K562 (cell line): ENCODE results near the gene PRSS1. TPM values are rescaled to one million over a fixed set of nuclear protein-coding genes. Genes with fewer than 3 reads are reported as not detected.
A peak's percentile ranks its signal among the peaks of the same experiment; 100 is the strongest.

ENCODE experiments used
- ATAC-seq: fragments of 200-7000 bp; cut with Tn5 transposase; 3 replicates; pipeline ENCODE4 v1.9.1; 2020; ENCODE audit warnings: moderate library complexity
- BruUV-seq: library from RNA; stranded (reverse); fragments of 400-500 nt; replicated peaks from 2 replicates; lab custom pipeline; 2021; lab: Mats Ljungman, UMichigan
- CTCF ChIA-PET: fragments of 300-600 bp; formaldehyde crosslinking; extraction: SDS; loops from one replicate; lab custom pipeline; 2021; ENCODE audit warnings: low intra/inter-chr PET ratio; lab: Yijun Ruan, JAX
- POLR2A ChIA-PET: fragments of 300-600, 350-650 bp; sonication (Branson Sonifier 250); formaldehyde crosslinking; extraction: SDS; loops from one replicate; lab custom pipeline; 2021; ENCODE audit warnings: antibody characterized with exemption, inconsistent platforms; lab: Yijun Ruan, JAX
- DNase-seq, 4 experiments: peaks; one replicate each; pipeline versions ENCODE4 v3.0.0 to v3.0.0-alpha.2; 2011 to 2018; ENCODE audit warnings: low spot score in 3 of 4, mixed read lengths in 3 of 4; ENCODE audit errors: extremely low read depth in 1 of 4
- FAIRE-seq: peaks from 2 replicates; lab custom pipeline; 2011; peaks lifted over from hg19 to GRCh38; lab: Jason Lieb, UNC
- H2AFZ ChIP-seq: 2 replicates; pipeline ENCODE4 v1.6.0; 2011; ENCODE audit warnings: low read depth, low read length, control low read depth, inconsistent platforms
- H3K27ac ChIP-seq: fragments of 200-600 bp; 3 replicates; pipeline ENCODE4 v1.8.0; 2011; ENCODE audit warnings: low read depth, mild to moderate bottlenecking, control low read depth, inconsistent platforms, low read length, moderate library complexity, mixed read lengths; ENCODE audit errors: extremely low read depth
- H3K27me3 ChIP-seq, 2 experiments: fragments of 300-600 bp in 1 of 2; 2 replicates in 1 of 2; 3 replicates in 1 of 2; pipeline versions ENCODE4 v1.6.0 to v1.8.0; 2011; ENCODE audit warnings: inconsistent platforms in 2 of 2, low read length in 2 of 2, mild to moderate bottlenecking in 1 of 2, mixed read lengths in 1 of 2, moderate library complexity in 1 of 2; ENCODE audit not compliant: control insufficient read depth in 2 of 2, insufficient read depth in 2 of 2
- H3K36me3 ChIP-seq: fragments of 300-600 bp; 3 replicates; pipeline ENCODE4 v1.8.0; 2011; ENCODE audit warnings: mild to moderate bottlenecking, low read length, inconsistent platforms; ENCODE audit not compliant: control insufficient read depth, insufficient read depth
- H3K4me1 ChIP-seq, 2 experiments: fragments of 200-600 bp in 1 of 2; replicated peaks in 1 of 2; 2 replicates in 1 of 2; 3 replicates in 1 of 2; pipeline versions ENCODE4 v1.5.1 to v1.8.0; 2011; ENCODE audit warnings: inconsistent platforms in 2 of 2, low read length in 2 of 2, mild to moderate bottlenecking in 1 of 2, mixed read lengths in 1 of 2, moderate library complexity in 1 of 2; ENCODE audit not compliant: control insufficient read depth in 2 of 2, insufficient read depth in 2 of 2
- H3K4me2 ChIP-seq: 2 replicates; pipeline ENCODE4 v1.6.1; 2011; ENCODE audit warnings: low read length, control low read depth, inconsistent platforms, mixed read lengths; ENCODE audit not compliant: insufficient read depth
- H3K4me3 ChIP-seq: fragments of 200-600 bp; sonication (generic), shearing (Covaris generic); 2 replicates; pipeline ENCODE4 v1.5.1; 2016; ENCODE audit warnings: control low read depth, inconsistent platforms
- H3K79me2 ChIP-seq: fragments of 200-600 bp; 3 replicates; pipeline ENCODE4 v1.8.0; 2011; ENCODE audit warnings: low read length, inconsistent platforms; ENCODE audit not compliant: control insufficient read depth, insufficient read depth
- H3K9ac ChIP-seq, 2 experiments: 2 replicates each; pipeline versions ENCODE4 v1.6.0 to v1.6.1; 2011; ENCODE audit warnings: low read depth in 2 of 2, low read length in 2 of 2, control low read depth in 1 of 2, inconsistent platforms in 1 of 2, mild to moderate bottlenecking in 1 of 2, mixed read lengths in 1 of 2; ENCODE audit not compliant: insufficient read depth in 1 of 2
- H3K9me1 ChIP-seq: one replicate; pipeline ENCODE4 v1.6.0; 2011; ENCODE audit warnings: inconsistent platforms, mild to moderate bottlenecking, low read length, moderate library complexity; ENCODE audit not compliant: control insufficient read depth, insufficient read depth
- H3K9me3 ChIP-seq: replicated peaks from 2 replicates; pipeline ENCODE4 v1.5.1; 2011; ENCODE audit warnings: low read depth, low read length, inconsistent platforms; ENCODE audit not compliant: control insufficient read depth, insufficient read depth
- H4K20me1 ChIP-seq: replicated peaks from 2 replicates; pipeline ENCODE4 v1.6.1; 2011; ENCODE audit warnings: low read length, inconsistent platforms, mixed read lengths; ENCODE audit not compliant: control insufficient read depth, insufficient read depth
- FOXM1 ChIP-seq, 2 experiments: fragments of 450-650 bp in 1 of 2; sonication (generic) in 1 of 2; formaldehyde crosslinking in 1 of 2; IDR thresholded peaks; 2 replicates each; pipeline versions ENCODE4 v1.6.1 to v1.9.0; 2017 to 2022; ENCODE audit warnings: low read depth in 2 of 2, mild to moderate bottlenecking in 2 of 2, missing genetic modification reagents in 1 of 2, moderate library complexity in 1 of 2
- HNRNPK ChIP-seq: fragments of 200-400 bp; formaldehyde crosslinking; IDR thresholded peaks from one replicate; pipeline ENCODE4 v1.6.1; 2018; ENCODE audit warnings: mild to moderate bottlenecking, low read depth, low read length; ENCODE audit not compliant: poor library complexity, severe bottlenecking
- MBD1 ChIP-seq: fragments of 250-450 bp; sonication (Bioruptor Pico); IDR thresholded peaks from 2 replicates; pipeline ENCODE4 v1.8.0; 2022; ENCODE audit warnings: inconsistent platforms
- RBM22 ChIP-seq: fragments of 200-400 bp; formaldehyde crosslinking; IDR thresholded peaks from 2 replicates; pipeline ENCODE4 v1.6.1; 2018; ENCODE audit warnings: low read length, low read depth; ENCODE audit not compliant: poor library complexity, severe bottlenecking
- SIN3A ChIP-seq, 2 experiments: fragments of 150-350 bp in 1 of 2; IDR thresholded peaks; 2 replicates each; pipeline ENCODE4 v1.6.1; 2011 to 2016; ENCODE audit warnings: borderline replicate concordance in 2 of 2, low read depth in 2 of 2, low read length in 2 of 2, mild to moderate bottlenecking in 2 of 2, moderate library complexity in 2 of 2; ENCODE audit not compliant: control insufficient read depth in 1 of 2
- ZNF586 ChIP-seq: fragments of 450-650 bp; formaldehyde crosslinking; conservative IDR thresholded peaks from 2 replicates; pipeline ENCODE4 v1.4.0; 2020; ENCODE audit warnings: mild to moderate bottlenecking, moderate library complexity
- WGBS: fragments of 100-300 bp; shearing (Covaris generic); methylation state at CpG from one replicate; pipeline ENCODE4 v1.1.6; 2016; ENCODE audit warnings: low coverage, mixed read lengths; ENCODE audit not compliant: insufficient coverage; ENCODE audit errors: missing lambda C conversion rate; 5-methylcytosine and 5-hydroxymethylcytosine counted together
- in situ Hi-C: fragments of 300-500 bp; cut with MboI; formaldehyde crosslinking; loops from 4 replicates; pipeline ENCODE4 v1.15.0; 2018; ENCODE audit warnings: inconsistent platforms, mixed read lengths
- intact Hi-C: fragments of 100-400 bp; cut with micrococcal nuclease; formaldehyde crosslinking; loops from 2 replicates; pipeline ENCODE4 v1.14.2; 2022
- polyA plus RNA-seq, 8 experiments: library from polyadenylated mRNA; depleted of rRNA in 4 of 8; stranded (reverse) in 5 of 8; unstranded in 3 of 8; fragments of >200 nt; fragmentation: Nextera tagmentation in 2 of 8; fragmentation: Illumina TruSeq in 1 of 8; extraction: Ambion mirVana in 2 of 8; extraction: Trizol in 1 of 8; gene quantifications; 2 replicates each; pipeline versions ENCODE4 v1.2.1 to v1.2.3, GENCODE V29; 2011 to 2014; ENCODE audit warnings: inconsistent platforms in 1 of 8, missing spikeins in 1 of 8
- total RNA-seq, 7 experiments: library from RNA; depleted of rRNA in 6 of 7; stranded (reverse); fragments of >200 nt in 6 of 7; fragmentation: Illumina TruSeq in 2 of 7; extraction: Trizol in 2 of 7; gene quantifications; 2 replicates each; pipeline versions ENCODE4 v1.2.1 to v1.2.3, GENCODE V29; 2011 to 2021; ENCODE audit warnings: low replicate concordance in 1 of 7
- TF ChIP-seq, protein P1 (sequence below): fragments of 450-650 bp; formaldehyde crosslinking; IDR thresholded peaks from 2 replicates; pipeline ENCODE4 v1.4.0; 2020; ENCODE audit warnings: mild to moderate bottlenecking, moderate library complexity

The PRSS1 gene
- total and polyA plus RNA-seq, 9 of the 15 experiments (the other 6 are each of a cell fraction or from before 2014, with no cell fraction given), result 0.07 to 6.6 (median 0.20) TPM; not detected in 6

GRCh38 chr7:142789441-142789840 lies 40.2 kb downstream of the PRSS1 start:
- H3K9ac ChIP-seq, result no peak overlapping the region
- H4K20me1 ChIP-seq, result no peaks in the 10 kb centered on the region
- 15% methylated on average over 2 of the region's 2 CpGs for WGBS
- no TSS peak for BruUV-seq
- H3K27me3 ChIP-seq, result peaks cover 0 to 21% of the 10 kb centered on the region in 2 experiments; a peak in 3 of 5 replicates
- no peaks in the 10 kb centered on the region for H3K79me2 ChIP-seq
- H2AFZ ChIP-seq, result no peak overlapping the region
- H3K4me3 ChIP-seq, result no peak overlapping the region
- H3K36me3 ChIP-seq, result no peaks in the 10 kb centered on the region
- ATAC-seq (no peak), DNase-seq (no peak), FAIRE-seq (no peak)
- in situ Hi-C loops, result loop anchor here (25.0 kb wide), 1 partner anchor 152 kb away; no protein-coding TSS in a partner anchor
- 0 out of 2 replicates have a peak overlapping the region, but pooled peaks have one; percentile 51 for H3K4me2 ChIP-seq
- TF ChIP-seq ZNF586 (CRISPR knock-in tag), result no peak
- TF ChIP-seq FOXM1 (IDR thresholded peaks at IDR 0.05; ENCODE audit: low read depth), result no peak
- TF ChIP-seq FOXM1 (CRISPR knock-in tag; IDR thresholded peaks at IDR 0.05; ENCODE audit: low read depth), result 0 out of 2 replicates have a peak, but pooled peaks have one; percentile 16
- TF ChIP-seq HNRNPK, result no peak
- intact Hi-C loops, result no loop called here
- no peaks in the 10 kb centered on the region for H3K9me1 ChIP-seq
- CTCF ChIA-PET, result no interaction called here
- H3K9me3 ChIP-seq, result no peaks in the 10 kb centered on the region
- POLR2A ChIA-PET, result interaction anchor here (0.6 to 0.8 kb wide), 2 partner anchors 19 kb away, joined by 3 to 4 read pairs; no protein-coding TSS in a partner anchor
- no peak overlapping the region for H3K27ac ChIP-seq
- peaks cover 0 to 17% of the 10 kb centered on the region in 2 experiments; a peak in 3 of 5 replicates for H3K4me1 ChIP-seq

DNA sequence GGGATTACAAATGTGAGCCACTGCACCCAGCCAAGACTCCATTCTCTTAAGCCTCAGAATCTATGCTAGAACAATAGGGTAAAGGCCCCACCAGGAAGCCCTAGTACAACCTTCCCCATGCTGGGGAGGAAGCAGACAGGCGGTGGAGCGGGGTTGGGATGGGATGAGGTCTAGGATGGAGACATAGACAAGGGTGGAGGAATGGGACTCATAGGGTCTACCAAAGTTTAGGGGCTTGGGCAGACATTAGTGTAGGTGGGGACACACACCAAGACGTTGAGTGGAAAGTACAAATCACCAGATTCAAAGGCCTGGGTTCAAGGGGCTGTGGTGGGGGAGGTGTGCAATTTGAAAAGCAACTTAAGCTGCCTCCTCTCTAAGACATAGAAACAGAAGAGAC lies 40.8 kb downstream of the PRSS1 start:
- no peak overlapping the region for H3K27ac ChIP-seq
- H3K4me1 ChIP-seq, result peaks cover 0 to 17% of the 10 kb centered on the region in 2 experiments; a peak in 3 of 5 replicates
- no peak overlapping the region for H3K9ac ChIP-seq
- intact Hi-C loops (no loop called here), in situ Hi-C loops (loop anchor here (25.0 kb wide), 1 partner anchor 153 kb away; no protein-coding TSS in a partner anchor)
- H4K20me1 ChIP-seq, result no peaks in the 10 kb centered on the region
- no peak for TF ChIP-seq MBD1 (CRISPR knock-in tag)
- no peak for TF ChIP-seq SIN3A (IDR thresholded peaks at IDR 0.05; ENCODE audit: borderline replicate concordance in 2 of 2, control insufficient read depth in 1 of 2, low read depth in 2 of 2, low read length in 2 of 2)
- TF ChIP-seq, protein P1, sequence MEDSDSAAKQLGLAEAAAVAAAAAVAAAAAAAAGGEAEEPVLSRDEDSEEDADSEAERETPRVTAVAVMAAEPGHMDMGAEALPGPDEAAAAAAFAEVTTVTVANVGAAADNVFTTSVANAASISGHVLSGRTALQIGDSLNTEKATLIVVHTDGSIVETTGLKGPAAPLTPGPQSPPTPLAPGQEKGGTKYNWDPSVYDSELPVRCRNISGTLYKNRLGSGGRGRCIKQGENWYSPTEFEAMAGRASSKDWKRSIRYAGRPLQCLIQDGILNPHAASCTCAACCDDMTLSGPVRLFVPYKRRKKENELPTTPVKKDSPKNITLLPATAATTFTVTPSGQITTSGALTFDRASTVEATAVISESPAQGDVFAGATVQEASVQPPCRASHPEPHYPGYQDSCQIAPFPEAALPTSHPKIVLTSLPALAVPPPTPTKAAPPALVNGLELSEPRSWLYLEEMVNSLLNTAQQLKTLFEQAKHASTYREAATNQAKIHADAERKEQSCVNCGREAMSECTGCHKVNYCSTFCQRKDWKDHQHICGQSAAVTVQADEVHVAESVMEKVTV (CRISPR knock-in tag), result no peak
- no peak for TF ChIP-seq RBM22
- DNase-seq, result no peak
- no peak for ATAC-seq
- no peaks in the 10 kb centered on the region for H3K36me3 ChIP-seq
- FAIRE-seq, result no peak
- no peak overlapping the region for H2AFZ ChIP-seq
- peaks cover 0 to 24% of the 10 kb centered on the region in 2 experiments; a peak in 3 of 5 replicates for H3K27me3 ChIP-seq
- 22% methylated on average over 3 of the region's 3 CpGs for WGBS
- H3K4me2 ChIP-seq, result no peak overlapping the region
- H3K9me3 ChIP-seq, result no peaks in the 10 kb centered on the region
- H3K4me3 ChIP-seq, result no peak overlapping the region
- no peaks in the 10 kb centered on the region for H3K9me1 ChIP-seq
- no TSS peak for BruUV-seq
- H3K79me2 ChIP-seq, result no peaks in the 10 kb centered on the region
- POLR2A ChIA-PET, result interaction anchor here (0.6 to 1.0 kb wide), 3 partner anchors 19 to 144 kb away, joined by 3 read pairs; no protein-coding TSS in a partner anchor
- CTCF ChIA-PET, result no interaction called here
